GM12878 (cell line): Measurements from ENCODE around the gene DNMT3B. TPM values are rescaled to one million over a fixed set of nuclear protein-coding genes. Genes with fewer than 3 reads are reported as not detected.

Experiments used
- BACH1 ChIP-seq: fragments of 450-650 bp; IDR thresholded peaks from 2 replicates; pipeline ENCODE4 v1.6.1; 2017; ENCODE audit warnings: mild to moderate bottlenecking, borderline replicate concordance
- BHLHE40 ChIP-seq, 2 experiments: fragments of 450-650 bp in 1 of 2; IDR thresholded peaks; 2 replicates each; pipeline ENCODE4 v1.6.1; 2011 to 2017; ENCODE audit warnings: low read depth in 2 of 2, borderline replicate concordance in 1 of 2, improper control_type of control experiment in 1 of 2, low read length in 1 of 2, mild to moderate bottlenecking in 1 of 2
- CREB1 ChIP-seq: IDR thresholded peaks from 2 replicates; pipeline ENCODE4 v1.6.1; 2012; ENCODE audit warnings: low read depth, mild to moderate bottlenecking, inconsistent platforms
- DPF2 ChIP-seq: fragments of 450-650 bp; IDR thresholded peaks from 2 replicates; pipeline ENCODE4 v1.6.1; 2017; ENCODE audit warnings: mild to moderate bottlenecking
- NKRF ChIP-seq: fragments of 450-650 bp; conservative IDR thresholded peaks from 2 replicates; pipeline ENCODE4 v1.6.1; 2017; ENCODE audit warnings: mild to moderate bottlenecking, moderate library complexity
- NR2F1 ChIP-seq: fragments of 450-650 bp; conservative IDR thresholded peaks from 2 replicates; pipeline ENCODE4 v1.6.1; 2017; ENCODE audit warnings: mild to moderate bottlenecking
- TCF3 ChIP-seq: IDR thresholded peaks from 2 replicates; pipeline ENCODE4 v1.6.1; 2012; ENCODE audit warnings: low read depth, mild to moderate bottlenecking, low read length, borderline replicate concordance; ENCODE audit not compliant: insufficient read depth
- ZSCAN29 ChIP-seq: fragments of 450-650 bp; IDR thresholded peaks from 2 replicates; pipeline ENCODE4 v1.6.1; 2017; ENCODE audit warnings: mild to moderate bottlenecking, moderate library complexity
- polyA plus RNA-seq, 11 experiments: library from polyadenylated mRNA; depleted of rRNA in 4 of 11; unstranded in 6 of 11; stranded (reverse) in 5 of 11; fragments of >200 nt; fragmentation: Nextera tagmentation in 4 of 11; fragmentation: Illumina TruSeq in 1 of 11; extraction: Ambion mirVana in 4 of 11; extraction: Trizol in 1 of 11; gene quantifications; 1 replicate in 1 of 11; 2 replicates in 10 of 11; pipeline versions ENCODE4 v1.2.1 to v1.2.3, GENCODE V29; 2011 to 2016; ENCODE audit warnings: inconsistent platforms in 2 of 11, missing spikeins in 2 of 11, low read depth in 1 of 11
- total RNA-seq, 4 experiments: library from RNA; depleted of rRNA in 3 of 4; stranded (reverse); fragments of >200 nt in 3 of 4; fragmentation: Illumina TruSeq in 1 of 4; extraction: Trizol in 1 of 4; gene quantifications; 2 replicates each; pipeline versions ENCODE4 v1.2.1 to v1.2.3, GENCODE V29; 2013 to 2021
- TF ChIP-seq, protein P1 (sequence below): fragments of 450-650 bp; formaldehyde crosslinking; IDR thresholded peaks from 2 replicates; pipeline ENCODE4 v1.5.0; 2022; ENCODE audit warnings: mild to moderate bottlenecking, missing genetic modification characterization

DNMT3B gene
- total and polyA plus RNA-seq, 10 of the 15 experiments (the other 5 are each of a cell fraction or from before 2014, with no cell fraction given) = 0.23 to 1.9 (median 1.1) TPM

GRCh38 chr20:32819992-32820697, 58.0 kb downstream of the DNMT3B start (continued):
- peak in 1 of 2 experiments; percentile 59; a peak in 2 of 4 replicates for TF ChIP-seq BHLHE40 (IDR thresholded peaks at IDR 0.05; ENCODE audit: borderline replicate concordance in 1 of 2, low read depth in 2 of 2, low read length in 1 of 2)
- TF ChIP-seq DPF2 = 0 out of 2 replicates have a peak, but pooled peaks have one; percentile 49
- peak; percentile 64; the same call in 1 of the 2 replicates for TF ChIP-seq NKRF
- TF ChIP-seq CREB1 = peak; percentile 1; the same call in 1 of the 2 replicates
- TF ChIP-seq ZSCAN29 = peak; percentile 75; the same call in 1 of the 2 replicates
- peak; percentile 84 for TF ChIP-seq NR2F1
- TF ChIP-seq, protein P1, sequence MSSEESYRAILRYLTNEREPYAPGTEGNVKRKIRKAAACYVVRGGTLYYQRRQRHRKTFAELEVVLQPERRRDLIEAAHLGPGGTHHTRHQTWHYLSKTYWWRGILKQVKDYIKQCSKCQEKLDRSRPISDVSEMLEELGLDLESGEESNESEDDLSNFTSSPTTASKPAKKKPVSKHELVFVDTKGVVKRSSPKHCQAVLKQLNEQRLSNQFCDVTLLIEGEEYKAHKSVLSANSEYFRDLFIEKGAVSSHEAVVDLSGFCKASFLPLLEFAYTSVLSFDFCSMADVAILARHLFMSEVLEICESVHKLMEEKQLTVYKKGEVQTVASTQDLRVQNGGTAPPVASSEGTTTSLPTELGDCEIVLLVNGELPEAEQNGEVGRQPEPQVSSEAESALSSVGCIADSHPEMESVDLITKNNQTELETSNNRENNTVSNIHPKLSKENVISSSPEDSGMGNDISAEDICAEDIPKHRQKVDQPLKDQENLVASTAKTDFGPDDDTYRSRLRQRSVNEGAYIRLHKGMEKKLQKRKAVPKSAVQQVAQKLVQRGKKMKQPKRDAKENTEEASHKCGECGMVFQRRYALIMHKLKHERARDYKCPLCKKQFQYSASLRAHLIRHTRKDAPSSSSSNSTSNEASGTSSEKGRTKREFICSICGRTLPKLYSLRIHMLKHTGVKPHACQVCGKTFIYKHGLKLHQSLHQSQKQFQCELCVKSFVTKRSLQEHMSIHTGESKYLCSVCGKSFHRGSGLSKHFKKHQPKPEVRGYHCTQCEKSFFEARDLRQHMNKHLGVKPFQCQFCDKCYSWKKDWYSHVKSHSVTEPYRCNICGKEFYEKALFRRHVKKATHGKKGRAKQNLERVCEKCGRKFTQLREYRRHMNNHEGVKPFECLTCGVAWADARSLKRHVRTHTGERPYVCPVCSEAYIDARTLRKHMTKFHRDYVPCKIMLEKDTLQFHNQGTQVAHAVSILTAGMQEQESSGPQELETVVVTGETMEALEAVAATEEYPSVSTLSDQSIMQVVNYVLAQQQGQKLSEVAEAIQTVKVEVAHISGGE = no peak
- TF ChIP-seq BACH1 = 0 out of 2 replicates have a peak, but pooled peaks have one; percentile 41
- TF ChIP-seq TCF3 = no peak
